HCT116 (cell line): ENCODE results near the gene PHOSPHO2.

Source experiments
- ATF3 ChIP-seq: IDR thresholded peaks from 2 replicates; pipeline ENCODE4 v1.6.1; 2012
- CTCF ChIP-seq, 3 experiments: fragments of 200-600 bp in 1 of 3; sonication (generic) in 1 of 3; IDR thresholded peaks in 2 of 3; conservative IDR thresholded peaks in 1 of 3; 2 replicates each; pipeline ENCODE4 v1.5.1; 2012 to 2017; ENCODE audit warnings: low read depth in 2 of 3, low read length in 2 of 3, antibody characterized with exemption in 1 of 3, borderline replicate concordance in 1 of 3, control low read depth in 1 of 3, mild to moderate bottlenecking in 1 of 3, mixed read lengths in 1 of 3, mixed run types in 1 of 3, moderate library complexity in 1 of 3; ENCODE audit not compliant: insufficient read depth in 1 of 3
- EZH2 ChIP-seq: fragments of 200-600 bp; sonication (generic); IDR thresholded peaks from 2 replicates; pipeline ENCODE4 v1.6.1; 2017; ENCODE audit warnings: antibody characterized with exemption, mixed run types
- EZH2phosphoT487 ChIP-seq: fragments of 200-600 bp; IDR thresholded peaks from 2 replicates; pipeline ENCODE4 v1.6.1; 2018; ENCODE audit warnings: antibody characterized with exemption, borderline replicate concordance
- JUND ChIP-seq: IDR thresholded peaks from 2 replicates; pipeline ENCODE4 v1.6.1; 2012
- MAX ChIP-seq: IDR thresholded peaks from 2 replicates; pipeline ENCODE4 v1.6.1; 2012
- POLR2A ChIP-seq: IDR thresholded peaks from 2 replicates; pipeline ENCODE4 v1.7.0; 2011; ENCODE audit warnings: borderline replicate concordance; ENCODE audit not compliant: insufficient read depth, insufficient read length; ENCODE audit errors: extremely low read depth
- REST ChIP-seq: IDR thresholded peaks from 2 replicates; pipeline ENCODE4 v1.6.1; 2012; ENCODE audit warnings: low read depth
- SIN3A ChIP-seq: IDR thresholded peaks from 2 replicates; pipeline ENCODE4 v1.6.1; 2012; ENCODE audit warnings: low read depth
- YY1 ChIP-seq: IDR thresholded peaks from 2 replicates; pipeline ENCODE4 v1.6.1; 2011; ENCODE audit warnings: low read length, low read depth, moderate library complexity, mild to moderate bottlenecking; ENCODE audit not compliant: insufficient replicate concordance; ENCODE audit errors: extremely low read depth
- ZBTB33 ChIP-seq: IDR thresholded peaks from 2 replicates; pipeline ENCODE4 v1.6.1; 2011; ENCODE audit warnings: mild to moderate bottlenecking, low read length, moderate library complexity; ENCODE audit not compliant: insufficient replicate concordance; ENCODE audit errors: extremely low read depth
- ZFX ChIP-seq: fragments of 450-650 bp; IDR thresholded peaks from 2 replicates; pipeline ENCODE4 v1.6.1; 2017
- ZNF274 ChIP-seq: fragments of 200-500 bp; sonication (Bioruptor generic); IDR thresholded peaks from 2 replicates; pipeline ENCODE4 v1.6.1; 2014; ENCODE audit warnings: mild to moderate bottlenecking, low read depth, low read length, inconsistent platforms

- TF ChIP-seq EZH2 (no peak), MAX (no peak), CTCF (IDR thresholded peaks at IDR 0.05 in 2 of 3, conservative IDR thresholded peaks at IDR 0.05 in 1 of 3; ENCODE audit: borderline replicate concordance in 1 of 3, insufficient read depth in 1 of 3, low read depth in 2 of 3, low read length in 2 of 3) (no peak), REST (no peak), ZNF274 (no peak), POLR2A (no peak), YY1 (no peak), ATF3 (no peak), JUND (no peak), EZH2phosphoT487 (no peak), ZFX (no peak), SIN3A (no peak), ZBTB33 (no peak)
These were observed 20.4 kb downstream of the PHOSPHO2 start for GRCh38 chr2:169714699-169715098.
